H1 (cell line): ENCODE results near the gene RHBDD2. TPM values are rescaled to one million over a fixed set of nuclear protein-coding genes. Genes with fewer than 3 reads are reported as not detected.

Experiments
- CTCF ChIA-PET: fragments of 300-600 bp; sonication (Branson Sonifier 250); formaldehyde crosslinking; loops from one replicate; lab custom pipeline; 2021; ENCODE audit not compliant: partially characterized antibody; lab: Charles Lee
- POLR2A ChIA-PET: fragments of 300-600 bp; sonication (Branson Sonifier 250); formaldehyde crosslinking; loops from one replicate; lab custom pipeline; 2021; ENCODE audit warnings: inconsistent platforms; ENCODE audit not compliant: partially characterized antibody; lab: Charles Lee
- DNase-seq, 2 experiments: peaks; one replicate each; pipeline versions ENCODE4 v3.0.0 to v3.0.0-alpha.2; 2010 to 2022; ENCODE audit warnings: low spot score in 2 of 2, low read depth in 1 of 2, mixed read lengths in 1 of 2
- FAIRE-seq: peaks from 2 replicates; lab custom pipeline; 2011; peaks lifted over from hg19 to GRCh38; lab: Jason Lieb, UNC
- H2AFZ ChIP-seq: 2 replicates; pipeline ENCODE4 v1.8.1; 2012; ENCODE audit warnings: low read length, inconsistent platforms
- H2AK5ac ChIP-seq: 2 replicates; pipeline ENCODE4 v1.6.1; 2013; ENCODE audit warnings: low read depth, low read length
- H2BK120ac ChIP-seq: replicated peaks from 2 replicates; pipeline ENCODE3; 2013; ENCODE audit warnings: low read depth, low read length, inconsistent platforms
- H2BK12ac ChIP-seq: 2 replicates; pipeline ENCODE4 v1.6.1; 2013; ENCODE audit warnings: low read depth, low read length
- H2BK15ac ChIP-seq: 2 replicates; pipeline ENCODE4 v1.6.1; 2013; ENCODE audit warnings: low read length
- H2BK20ac ChIP-seq: 2 replicates; pipeline ENCODE4 v1.6.1; 2013; ENCODE audit warnings: low read length
- H2BK5ac ChIP-seq: 2 replicates; pipeline ENCODE4 v1.6.1; 2013; ENCODE audit warnings: low read depth, low read length
- H3K14ac ChIP-seq: 2 replicates; pipeline ENCODE4 v1.6.1; 2013; ENCODE audit warnings: inconsistent platforms; ENCODE audit not compliant: insufficient read length
- H3K18ac ChIP-seq: 2 replicates; pipeline ENCODE4 v1.6.1; 2013; ENCODE audit warnings: low read length; ENCODE audit errors: extremely low read depth
- H3K23ac ChIP-seq: 2 replicates; pipeline ENCODE4 v1.6.1; 2013; ENCODE audit warnings: inconsistent platforms; ENCODE audit not compliant: insufficient read length
- H3K23me2 ChIP-seq: 2 replicates; pipeline ENCODE4 v1.6.1; 2013; ENCODE audit warnings: low read depth, low read length
- H3K27ac ChIP-seq: 2 replicates; pipeline ENCODE4 v1.6.1; 2011; ENCODE audit warnings: low read depth, low read length, inconsistent platforms
- H3K27me3 ChIP-seq, 4 experiments: replicated peaks in 1 of 4; 1 replicate in 1 of 4; 2 replicates in 3 of 4; pipeline versions ENCODE4 v1.6.1 to v1.8.1; 2011 to 2013; ENCODE audit warnings: low read length in 3 of 4, mild to moderate bottlenecking in 3 of 4, inconsistent platforms in 2 of 4, mixed read lengths in 2 of 4, moderate library complexity in 1 of 4; ENCODE audit not compliant: control insufficient read depth in 3 of 4, insufficient read depth in 3 of 4; ENCODE audit errors: extremely low read depth in 1 of 4
- H3K36me3 ChIP-seq, 4 experiments: 2 replicates each; pipeline versions ENCODE4 v1.6.1 to v1.8.1; 2011 to 2013; ENCODE audit warnings: mild to moderate bottlenecking in 4 of 4, low read length in 3 of 4, moderate library complexity in 2 of 4, control low read depth in 1 of 4, inconsistent platforms in 1 of 4; ENCODE audit not compliant: insufficient read depth in 4 of 4, control insufficient read depth in 2 of 4
- H3K4ac ChIP-seq: replicated peaks from 2 replicates; pipeline ENCODE3; 2013; ENCODE audit warnings: low read length, low read depth, mixed read lengths, inconsistent platforms; ENCODE audit not compliant: insufficient read length
- H3K4me1 ChIP-seq, 4 experiments: replicated peaks in 1 of 4; 1 replicate in 1 of 4; 2 replicates in 3 of 4; pipeline versions ENCODE4 v1.6.1 to v1.8.1; 2011 to 2013; ENCODE audit warnings: low read length in 3 of 4, inconsistent platforms in 2 of 4, mixed read lengths in 1 of 4; ENCODE audit not compliant: insufficient read depth in 4 of 4, control insufficient read depth in 3 of 4
- H3K4me2 ChIP-seq, 2 experiments: 2 replicates each; pipeline versions ENCODE4 v1.6.1 to v1.8.1; 2011 to 2013; ENCODE audit warnings: low read depth in 2 of 2, low read length in 2 of 2, control low read depth in 1 of 2, inconsistent platforms in 1 of 2, mild to moderate bottlenecking in 1 of 2; ENCODE audit not compliant: insufficient read depth in 1 of 2
- H3K4me3 ChIP-seq, 4 experiments: fragments of 200-600, 300-600 bp in 1 of 4; sonication (generic), shearing (Covaris generic), sonication (Bioruptor Twin) in 1 of 4; 2 replicates each; pipeline versions ENCODE4 v1.5.1 to v1.8.1; 2011 to 2016; ENCODE audit warnings: low read length in 4 of 4, low read depth in 3 of 4, control low read depth in 2 of 4, inconsistent platforms in 2 of 4, mild to moderate bottlenecking in 2 of 4, mixed read lengths in 1 of 4, moderate library complexity in 1 of 4; ENCODE audit not compliant: insufficient read depth in 2 of 4; ENCODE audit errors: extremely low read depth in 1 of 4
- H3K56ac ChIP-seq: replicated peaks from 2 replicates; pipeline ENCODE3; 2013; ENCODE audit warnings: low read depth, mild to moderate bottlenecking, mixed read lengths, low read length, inconsistent platforms; ENCODE audit not compliant: insufficient read length
- H3K79me1 ChIP-seq: 2 replicates; pipeline ENCODE4 v1.6.1; 2013; ENCODE audit warnings: low read depth, low read length, control low read depth
- H3K79me2 ChIP-seq, 2 experiments: 2 replicates each; pipeline versions ENCODE4 v1.6.1 to v1.8.1; 2012 to 2013; ENCODE audit warnings: low read length in 2 of 2, mild to moderate bottlenecking in 2 of 2, inconsistent platforms in 1 of 2; ENCODE audit not compliant: insufficient read depth in 2 of 2, control insufficient read depth in 1 of 2
- H3K9ac ChIP-seq, 4 experiments: replicated peaks in 1 of 4; 1 replicate in 1 of 4; 2 replicates in 3 of 4; pipeline versions ENCODE4 v1.6.1 to v1.8.1; 2011 to 2013; ENCODE audit warnings: low read depth in 3 of 4, low read length in 3 of 4, control low read depth in 2 of 4, mild to moderate bottlenecking in 2 of 4, moderate library complexity in 2 of 4, inconsistent platforms in 1 of 4; ENCODE audit errors: extremely low read depth in 1 of 4
- H3K9me3 ChIP-seq, 2 experiments: 2 replicates each; pipeline versions ENCODE4 v1.6.1 to v1.8.1; 2012 to 2013; ENCODE audit warnings: mild to moderate bottlenecking in 2 of 2, moderate library complexity in 2 of 2, control low read depth in 1 of 2, inconsistent platforms in 1 of 2, low read depth in 1 of 2, low read length in 1 of 2, mixed read lengths in 1 of 2; ENCODE audit not compliant: insufficient read depth in 2 of 2
- H4K20me1 ChIP-seq, 2 experiments: replicated peaks in 1 of 2; 2 replicates each; pipeline versions ENCODE3 to v1.8.1; 2011 to 2013; ENCODE audit warnings: inconsistent platforms in 2 of 2, low read length in 2 of 2, mild to moderate bottlenecking in 1 of 2; ENCODE audit not compliant: insufficient read depth in 2 of 2, control insufficient read depth in 1 of 2
- H4K5ac ChIP-seq: 2 replicates; pipeline ENCODE4 v1.6.1; 2013; ENCODE audit warnings: low read length, low read depth, mixed read lengths, inconsistent platforms; ENCODE audit not compliant: insufficient read length
- H4K8ac ChIP-seq: 2 replicates; pipeline ENCODE4 v1.8.0; 2013; ENCODE audit warnings: mild to moderate bottlenecking, moderate library complexity, low read length, inconsistent platforms; ENCODE audit not compliant: insufficient read depth; ENCODE audit errors: extremely low read depth
- H4K91ac ChIP-seq: replicated peaks from 2 replicates; pipeline ENCODE3; 2013; ENCODE audit warnings: low read length, mixed read lengths, inconsistent platforms; ENCODE audit not compliant: insufficient read length
- BACH1 ChIP-seq: IDR thresholded peaks from 2 replicates; pipeline ENCODE4 v1.6.1; 2012; ENCODE audit warnings: low read length, improper control_type of control experiment
- CBX5 ChIP-seq: fragments of 300-800, 300-1000 bp; sonication (generic); IDR thresholded peaks from 2 replicates; pipeline ENCODE4 v1.7.1; 2016; ENCODE audit warnings: antibody characterized with exemption, low read length, low read depth
- EZH2 ChIP-seq: fragments of 200-600 bp; sonication (generic); IDR thresholded peaks from 2 replicates; pipeline ENCODE4 v1.7.1; 2012; ENCODE audit warnings: low read depth, mild to moderate bottlenecking, moderate library complexity, low read length, inconsistent platforms; ENCODE audit not compliant: severe bottlenecking
- GTF2F1 ChIP-seq: IDR thresholded peaks from 2 replicates; pipeline ENCODE4 v1.6.1; 2012; ENCODE audit warnings: low read depth, low read length, improper control_type of control experiment, borderline replicate concordance
- KDM1A ChIP-seq: fragments of 200-600, 300-600 bp; sonication (generic); IDR thresholded peaks from 2 replicates; pipeline ENCODE4 v1.7.1; 2016; ENCODE audit warnings: mild to moderate bottlenecking, low read length, borderline replicate concordance
- RFX5 ChIP-seq: IDR thresholded peaks from 2 replicates; pipeline ENCODE4 v1.6.1; 2011; ENCODE audit warnings: low read depth, low read length, improper control_type of control experiment, borderline replicate concordance
- RNF2 ChIP-seq: fragments of 200-900, 300-1000 bp; sonication (generic); IDR thresholded peaks from 2 replicates; pipeline ENCODE4 v1.7.1; 2016; ENCODE audit warnings: borderline replicate concordance, low read depth, mild to moderate bottlenecking, antibody characterized with exemption, low read length; ENCODE audit not compliant: poor library complexity, severe bottlenecking; ENCODE audit errors: missing control alignments
- SP4 ChIP-seq: IDR thresholded peaks from 2 replicates; pipeline ENCODE4 v1.6.1; 2012; ENCODE audit warnings: low read length, inconsistent platforms
- SRF ChIP-seq: IDR thresholded peaks from 2 replicates; pipeline ENCODE4 v1.6.1; 2011; ENCODE audit warnings: mild to moderate bottlenecking, low read depth, low read length, moderate library complexity
- TAF1 ChIP-seq: IDR thresholded peaks from 2 replicates; pipeline ENCODE4 v1.6.1; 2011; ENCODE audit warnings: mild to moderate bottlenecking, low read depth, low read length
- TAF7 ChIP-seq: optimal IDR thresholded peaks from 2 replicates; pipeline ENCODE3; 2011; ENCODE audit warnings: low read depth, mild to moderate bottlenecking, inconsistent platforms, low read length, moderate library complexity, borderline replicate concordance
- TBP ChIP-seq: IDR thresholded peaks from 2 replicates; pipeline ENCODE4 v1.6.1; 2011; ENCODE audit warnings: low read depth, low read length, improper control_type of control experiment
- WGBS, 2 experiments: shearing (Covaris generic) in 1 of 2; methylation state at CpG; one replicate each; pipeline versions ENCODE4 v1.1.6 to v1.1.7; 2013 to 2015; ENCODE audit warnings: low lambda C conversion rate in 2 of 2, mixed read lengths in 2 of 2, inconsistent platforms in 1 of 2, low coverage in 1 of 2, missing lambda C conversion rate in 1 of 2; ENCODE audit not compliant: insufficient replicate concordance in 2 of 2, insufficient coverage in 1 of 2, insufficient read length in 1 of 2; ENCODE audit errors: extremely low coverage in 1 of 2, missing lambda C conversion rate in 1 of 2; 5-methylcytosine and 5-hydroxymethylcytosine counted together
- polyA plus RNA-seq, 7 experiments: library from polyadenylated mRNA; depleted of rRNA in 3 of 7; stranded (reverse) in 5 of 7; unstranded in 2 of 7; fragments of >200 nt in 5 of 7; fragments of 200-250 nt in 2 of 7; gene quantifications; 1 replicate in 5 of 7; 2 replicates in 1 of 7; 4 replicates in 1 of 7; pipeline versions ENCODE4 v1.2.1 to v1.2.3, GENCODE V29; 2011 to 2013; ENCODE audit warnings: missing spikeins in 2 of 7, mixed read lengths in 2 of 7
- total RNA-seq: library from RNA; stranded (reverse); fragmentation: NEBNext Ultra II Directional; extraction: Animal tissue kit (Norgen Biotek cat#: 25700); gene quantifications from 2 replicates; pipeline ENCODE4 v1.2.1, GENCODE V29; 2021
- TF ChIP-seq, protein P1 (sequence below): IDR thresholded peaks from 2 replicates; pipeline ENCODE4 v1.6.1; 2011; ENCODE audit warnings: low read length, improper control_type of control experiment

RHBDD2 gene
- total and polyA plus RNA-seq, 2 of the 8 experiments (the other 6 are each of a cell fraction or from before 2014, with no cell fraction given) = 28.3 to 65.5 TPM

DNA sequence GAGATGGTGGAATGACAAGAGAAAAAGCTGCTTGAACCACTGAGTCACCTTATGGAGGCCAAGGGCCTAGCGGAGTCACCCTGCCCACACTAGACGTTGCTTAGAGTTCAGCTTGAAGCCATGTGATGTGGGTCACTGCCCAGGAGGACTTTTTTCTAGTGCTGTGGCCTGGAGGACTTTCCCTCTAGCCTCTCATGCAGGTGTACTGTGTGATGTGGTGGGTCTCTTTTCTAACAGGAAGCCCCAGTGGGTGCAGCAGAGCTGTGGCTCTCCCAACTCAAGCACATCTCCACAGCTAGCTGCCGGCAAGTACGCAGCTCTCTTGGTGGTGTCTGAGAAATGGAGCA is 49.7 kb downstream of the RHBDD2 start:
- POLR2A ChIA-PET = interaction anchor here (0.7 to 2.1 kb wide), 5 partner anchors 9 to 143 kb away, joined by 3 to 15 read pairs (median 3); partner anchors contain the start of gene POR
- TF ChIP-seq KDM1A = no peak
- no peak for TF ChIP-seq RNF2
- TF ChIP-seq, protein P1, sequence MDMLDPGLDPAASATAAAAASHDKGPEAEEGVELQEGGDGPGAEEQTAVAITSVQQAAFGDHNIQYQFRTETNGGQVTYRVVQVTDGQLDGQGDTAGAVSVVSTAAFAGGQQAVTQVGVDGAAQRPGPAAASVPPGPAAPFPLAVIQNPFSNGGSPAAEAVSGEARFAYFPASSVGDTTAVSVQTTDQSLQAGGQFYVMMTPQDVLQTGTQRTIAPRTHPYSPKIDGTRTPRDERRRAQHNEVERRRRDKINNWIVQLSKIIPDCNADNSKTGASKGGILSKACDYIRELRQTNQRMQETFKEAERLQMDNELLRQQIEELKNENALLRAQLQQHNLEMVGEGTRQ = no peak
- no peak for TF ChIP-seq CBX5
- TF ChIP-seq TAF1 = no peak
- no peak for TF ChIP-seq SRF
- no peak for TF ChIP-seq SP4
- TF ChIP-seq TAF7 = no peak
- no peak for TF ChIP-seq GTF2F1
- TF ChIP-seq EZH2 = no peak
- no peak for TF ChIP-seq TBP
- TF ChIP-seq BACH1 = no peak
- TF ChIP-seq RFX5 = no peak

More for the DNA sequence above, 49.7 kb downstream of the RHBDD2 start:
- 93% methylated on average over 4 of the region's 4 CpGs; no CpG with 5 or more reads in 1 of the 2 experiments for WGBS, 2 experiments
- Histone ChIP-seq H3K4me3 (no peak overlapping the region), H3K14ac (no peak overlapping the region), H2BK12ac (no peak overlapping the region), H3K9ac (no peak overlapping the region), H2BK20ac (no peak overlapping the region), H3K4me1 (peaks cover 0 to 3% (median 0%) of the 10 kb centered on the region in 4 experiments; a peak in 1 of 7 replicates), H4K8ac (no peak overlapping the region), H3K23ac (no peak overlapping the region), H3K36me3 (no peaks in the 10 kb centered on the region; a peak in 1 of 8 replicates), H3K9me3 (peaks cover 0 to 2% of the 10 kb centered on the region in 2 experiments; a peak in 2 of 4 replicates), H2AFZ (no peak overlapping the region), H3K23me2 (0 out of 2 replicates have a peak, but pooled peaks cover 2% of the 10 kb centered on the region), H2AK5ac (no peak overlapping the region), H3K4me2 (no peak overlapping the region), H4K20me1 (peaks cover 8 to 18% of the 10 kb centered on the region in 2 experiments), H2BK120ac (no peak overlapping the region), H4K5ac (no peak overlapping the region), H3K18ac (no peak overlapping the region), H4K91ac (no peak overlapping the region), H3K56ac (no peak overlapping the region), H3K79me1 (peaks cover 18% of the 10 kb centered on the region), H2BK15ac (no peak overlapping the region), H3K27ac (no peak overlapping the region), H3K4ac (no peak overlapping the region), H3K27me3 (no peaks in the 10 kb centered on the region), H2BK5ac (no peak overlapping the region), H3K79me2 (peaks cover 21 to 66% of the 10 kb centered on the region in 2 experiments)
- FAIRE-seq (no peak), DNase-seq (no peak)
- CTCF ChIA-PET = interaction anchor here (1.1 to 1.2 kb wide), 2 partner anchors 31 to 63 kb away, joined by 3 to 6 read pairs; no protein-coding TSS in a partner anchor
